Hematopoietic multipotent progenitor cell treated with erythropoietin and hydrocortisone succinate and interleukin-3 and kit ligand, for 6 days (in vitro differentiated cells): ENCODE results near the gene MCF2L2.

Experiments used
- DNase-seq: peaks from one replicate; pipeline ENCODE4 v3.0.0-alpha.2; 2015

MCF2L2 gene

GRCh38 chr3:183287301-183287971 lies 141.0 kb downstream of the MCF2L2 start:
- no peak for DNase-seq

DNA sequence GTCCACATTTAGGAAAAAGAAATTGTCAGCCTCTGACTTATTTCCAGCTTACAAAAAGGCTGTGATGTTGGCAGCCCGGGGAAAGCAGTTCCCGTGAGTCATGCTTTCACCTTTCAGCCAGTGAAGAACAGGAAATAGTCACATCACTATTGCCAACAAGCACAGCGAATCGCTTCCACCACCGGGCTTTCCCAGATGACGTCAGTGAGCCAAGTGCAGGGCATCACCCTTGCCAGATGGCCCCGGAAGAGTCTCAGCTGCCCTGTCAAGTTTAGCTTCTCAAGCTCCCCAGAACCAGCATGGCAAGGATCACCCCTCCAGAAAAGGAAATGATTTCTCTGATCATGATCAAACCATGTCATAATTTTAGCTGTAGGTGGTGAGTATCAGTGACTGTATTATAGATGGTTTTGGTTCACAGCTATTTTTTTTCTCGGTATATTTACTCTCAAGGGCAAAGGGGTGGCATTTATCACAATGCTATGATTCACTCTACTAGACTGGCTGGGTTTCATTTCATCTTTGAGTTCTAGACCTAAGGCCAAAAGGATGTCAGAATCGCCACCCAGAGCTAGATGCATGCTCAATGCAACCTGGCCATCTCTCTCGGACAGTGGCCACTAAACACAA lies 142.5 kb downstream of the MCF2L2 start:
- DNase-seq, result peak; percentile 75

- no peak for DNase-seq
These were observed 143.1 kb downstream of the MCF2L2 start for GRCh38 chr3:183285318-183285717.

DNA sequence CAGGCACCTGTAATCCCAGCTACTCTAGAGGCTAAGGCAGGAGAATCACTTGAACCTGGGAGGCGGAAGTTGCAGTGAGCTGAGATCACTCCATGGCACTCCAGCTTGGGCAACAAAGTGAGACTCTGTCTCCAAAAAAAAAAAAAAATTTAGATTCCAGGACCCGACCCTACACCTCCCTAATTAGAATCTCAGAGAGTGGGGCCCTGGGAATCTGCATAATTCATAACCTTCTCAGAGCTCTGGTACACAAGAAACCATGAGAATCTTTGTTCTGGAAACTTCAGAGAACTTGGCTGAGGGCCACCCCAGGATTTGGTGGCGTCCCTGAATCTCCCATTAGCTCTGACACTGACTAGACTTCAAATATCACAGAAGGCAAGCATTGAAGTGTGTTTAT lies 143.8 kb downstream of the MCF2L2 start:
- no peak for DNase-seq

DNA sequence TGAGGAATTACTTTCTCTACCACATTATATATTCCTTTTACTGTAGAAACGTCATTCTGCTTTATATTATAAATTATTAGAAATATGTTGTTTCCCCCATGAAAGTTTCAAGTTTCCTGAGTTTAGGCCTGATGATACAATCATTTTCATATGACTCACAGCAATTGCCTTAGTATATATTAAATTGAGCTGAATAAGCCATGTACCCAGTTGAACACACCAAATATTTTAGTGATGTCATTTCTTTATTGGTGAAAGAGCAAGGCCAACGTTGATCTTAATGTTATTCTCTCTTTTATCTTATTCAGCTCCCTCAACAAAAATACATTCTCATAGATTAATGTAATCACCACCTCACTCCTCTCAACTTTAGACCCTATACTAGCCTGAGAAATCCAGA lies 144.5 kb downstream of the MCF2L2 start:
- no peak for DNase-seq

DNA sequence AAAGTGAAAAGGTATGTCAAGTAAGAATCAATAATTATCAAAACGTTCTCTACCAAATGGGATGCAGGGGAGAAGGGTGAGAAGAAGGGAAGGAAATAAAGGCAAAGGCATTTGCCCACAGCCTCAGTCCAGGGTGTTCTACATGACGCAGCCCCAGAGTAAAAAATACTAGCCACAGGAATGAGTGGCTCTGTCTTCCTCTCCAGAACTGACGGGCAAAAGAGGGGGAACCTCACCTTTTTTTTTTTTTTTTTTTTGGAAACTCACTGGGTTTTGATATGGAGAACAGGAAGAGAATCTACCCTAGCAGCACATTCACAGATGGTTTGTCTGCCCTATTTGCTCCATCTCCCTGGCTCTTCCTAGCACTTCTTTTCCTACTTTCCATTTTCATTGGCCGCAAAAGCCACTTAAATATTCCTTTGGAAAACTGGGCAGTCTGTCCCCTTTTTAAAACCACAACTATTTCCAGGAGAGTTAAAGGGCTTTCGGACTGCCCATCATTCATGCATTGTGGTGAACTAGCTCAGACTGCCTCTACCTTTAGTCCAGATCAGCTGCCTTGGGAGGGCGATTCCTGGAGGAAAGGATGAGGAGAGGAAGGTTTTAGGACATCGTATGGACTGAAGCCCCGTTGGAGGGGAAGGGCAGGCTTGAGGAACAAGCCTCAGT lies 147.2 kb downstream of the MCF2L2 start:
- DNase-seq, result no peak

GRCh38 chr3:183279371-183279770 lies 149.0 kb downstream of the MCF2L2 start:
- no peak for DNase-seq

DNA sequence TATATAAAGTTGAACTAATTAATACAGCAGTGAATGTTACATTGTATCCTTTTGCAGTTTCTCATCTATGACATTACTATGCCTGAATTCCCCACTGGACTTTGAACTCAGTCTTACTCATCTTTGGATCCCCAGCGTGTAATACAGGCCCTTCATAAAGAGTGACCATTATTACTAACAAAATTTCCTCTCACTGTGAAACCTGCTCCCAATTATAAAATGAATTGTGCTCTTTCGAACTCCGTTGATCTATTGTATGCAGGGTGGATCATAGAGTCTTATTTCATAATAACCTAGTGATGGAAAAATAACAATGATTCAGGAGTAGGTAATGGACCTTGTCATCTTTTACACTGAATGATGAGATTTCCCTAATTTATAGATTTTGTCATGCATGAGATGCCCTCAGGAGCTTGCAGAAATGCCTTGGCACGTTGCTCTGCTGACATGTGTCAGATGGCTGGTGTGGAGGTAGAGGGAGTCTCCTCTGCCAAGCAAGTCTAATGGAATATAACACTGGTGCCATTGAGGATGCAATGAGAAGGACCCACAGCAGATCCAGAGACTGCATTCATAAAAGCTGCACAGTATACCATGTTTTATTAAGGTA lies 149.8 kb downstream of the MCF2L2 start:
- DNase-seq, result no peak

DNA sequence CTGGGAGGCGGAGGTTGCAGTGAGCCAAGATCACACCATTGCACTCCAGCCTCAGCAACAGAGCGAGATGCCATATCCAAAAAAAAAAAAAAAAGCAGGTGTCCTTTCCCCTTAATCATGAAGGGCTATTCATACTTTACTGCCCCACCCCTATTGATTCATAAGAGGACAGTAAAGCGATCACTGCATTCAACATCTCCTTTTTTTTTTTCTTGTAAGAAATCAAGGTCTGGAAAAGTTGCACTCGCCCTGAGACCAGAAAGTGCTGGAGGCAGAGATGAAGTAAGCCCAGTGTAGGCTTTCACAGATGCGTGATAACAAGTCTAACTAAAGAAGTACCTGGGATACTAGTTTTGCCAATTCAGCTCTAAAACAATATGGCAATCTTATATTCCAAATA lies 151.2 kb downstream of the MCF2L2 start:
- no peak for DNase-seq

DNA sequence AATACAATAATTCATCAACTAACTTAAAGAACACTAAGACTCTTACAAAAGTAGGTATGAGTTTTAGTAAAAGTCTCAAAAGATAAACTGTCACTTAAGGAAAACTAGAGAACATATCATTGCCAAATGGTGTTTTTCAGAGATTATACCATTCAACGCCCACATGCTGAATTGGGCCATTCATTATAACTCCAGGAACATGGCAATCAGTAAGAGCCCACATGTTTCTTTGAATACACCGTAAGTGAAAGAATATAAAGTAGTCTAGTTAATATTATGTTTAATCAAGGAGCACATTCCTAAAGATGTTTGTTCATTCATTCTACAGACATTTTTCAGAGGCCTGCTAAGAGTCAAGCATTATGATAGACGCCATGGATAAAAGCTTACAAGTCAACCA lies 152.5 kb downstream of the MCF2L2 start:
- DNase-seq, result peak; percentile 49

DNA sequence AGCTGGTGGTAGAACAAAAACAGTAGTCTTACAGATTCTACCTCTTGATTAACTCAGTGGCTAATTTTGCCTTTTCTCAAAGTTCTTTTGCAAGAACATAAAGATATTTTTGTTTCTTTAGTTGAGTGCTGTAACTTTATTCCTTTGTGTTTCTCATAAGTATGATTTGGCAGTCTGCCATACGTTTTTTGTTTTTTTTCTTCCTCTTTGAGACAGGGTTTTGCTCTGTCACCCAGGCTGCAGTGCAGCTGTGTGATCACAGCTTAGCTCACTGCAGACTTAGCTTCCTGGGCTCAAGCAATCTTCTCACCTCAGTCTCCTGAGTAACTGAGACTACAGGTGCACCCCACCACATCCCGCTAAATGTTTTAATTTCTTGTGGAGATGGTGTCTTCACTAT lies 153.0 kb downstream of the MCF2L2 start:
- peak; percentile 91 for DNase-seq

DNA sequence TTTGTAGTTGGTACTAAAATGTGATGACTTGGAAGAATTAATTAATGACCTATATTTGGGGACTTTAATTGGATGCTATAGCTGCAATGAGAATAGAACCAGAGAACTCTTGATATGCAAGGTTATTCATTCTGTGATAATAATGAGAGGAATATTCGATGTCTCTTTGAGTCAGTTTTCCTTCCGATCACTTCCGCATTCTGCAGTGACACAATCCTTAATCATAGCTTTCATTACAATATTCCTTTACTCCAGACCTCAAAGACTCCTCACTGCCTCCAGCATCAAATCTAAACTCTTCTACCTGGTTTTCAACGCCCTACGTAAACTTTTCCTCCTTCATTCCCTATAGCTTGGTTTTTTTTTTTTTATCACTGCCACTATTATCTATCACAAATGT lies 153.8 kb downstream of the MCF2L2 start:
- no peak for DNase-seq

- DNase-seq, result no peak
These were observed 155.6 kb downstream of the MCF2L2 start for GRCh38 chr3:183272791-183273190.

GRCh38 chr3:183272142-183272541 lies 156.3 kb downstream of the MCF2L2 start:
- DNase-seq, result no peak

GRCh38 chr3:183270344-183270743 lies 158.1 kb downstream of the MCF2L2 start:
- DNase-seq, result no peak

DNA sequence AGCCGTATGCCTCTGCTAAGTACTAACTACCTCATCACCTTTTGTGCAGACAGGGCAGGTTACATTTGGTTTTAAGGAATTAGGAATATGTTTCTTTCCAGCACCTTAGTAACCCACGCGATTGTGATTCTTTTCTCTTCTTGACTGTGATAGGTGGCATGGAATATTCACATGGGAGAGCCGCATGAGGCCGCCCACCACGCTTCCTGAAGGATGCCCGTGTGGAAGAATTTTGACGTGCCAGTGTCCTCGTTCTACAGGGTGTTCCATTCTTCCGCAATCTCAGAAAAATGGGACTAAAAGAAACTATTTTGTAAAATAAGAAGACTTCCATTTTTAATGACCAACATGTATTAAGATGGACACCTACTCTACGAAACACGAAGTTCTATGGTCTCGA lies 159.1 kb downstream of the MCF2L2 start:
- no peak for DNase-seq

- DNase-seq, result no peak
These were observed 160.1 kb downstream of the MCF2L2 start for GRCh38 chr3:183268366-183268765.

GRCh38 chr3:183267140-183267539 lies 161.3 kb downstream of the MCF2L2 start:
- DNase-seq, result no peak

DNA sequence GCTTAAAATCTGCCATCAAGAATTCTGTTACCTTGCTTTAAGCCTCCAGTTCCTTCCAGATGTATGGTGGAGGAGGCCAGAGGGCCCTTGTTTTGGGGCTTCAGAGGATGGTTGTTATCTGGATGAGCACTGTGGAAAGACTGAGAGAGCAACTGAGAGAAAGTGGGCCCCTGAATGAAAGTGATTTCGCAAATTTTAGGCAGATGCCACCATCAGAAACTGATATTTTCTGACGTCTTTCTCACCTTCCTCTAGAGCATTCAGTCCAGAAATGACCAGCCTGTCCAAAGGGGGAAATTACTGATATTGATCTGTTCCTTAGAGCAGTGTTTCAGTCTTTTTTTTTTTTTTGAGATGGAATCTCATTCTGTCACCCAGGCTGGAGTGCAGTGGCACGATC lies 162.0 kb downstream of the MCF2L2 start:
- DNase-seq, result no peak

- DNase-seq, result no peak
These were observed 162.5 kb downstream of the MCF2L2 start for GRCh38 chr3:183265834-183266417.

DNA sequence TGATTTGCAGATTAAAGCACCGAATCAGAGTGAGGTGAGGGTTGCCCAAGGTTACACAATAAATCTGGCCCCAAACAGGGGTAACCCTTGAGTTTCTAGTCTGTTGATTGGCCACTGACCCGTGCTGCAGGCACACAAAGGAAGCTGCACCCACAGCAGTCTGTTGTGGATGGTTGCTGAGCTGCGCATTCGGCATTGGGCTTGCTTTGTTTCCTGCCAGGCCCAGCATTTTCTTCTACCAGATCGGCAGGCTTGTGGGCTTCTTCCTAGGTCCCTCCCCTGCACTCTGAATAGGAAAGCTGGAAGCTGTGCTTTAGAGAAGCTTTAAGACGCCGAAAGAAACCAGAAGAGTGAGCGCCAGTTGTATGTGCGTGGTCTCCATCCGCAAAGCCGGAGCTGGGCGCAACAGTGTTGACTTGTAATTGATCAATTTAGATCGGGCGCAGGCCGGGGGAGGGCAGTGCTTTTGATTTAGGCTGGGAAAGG lies 163.2 kb downstream of the MCF2L2 start:
- peak; percentile 34 for DNase-seq

GRCh38 chr3:183264268-183264667 lies 164.2 kb downstream of the MCF2L2 start:
- no peak for DNase-seq

- no peak for DNase-seq
These were observed 165.5 kb downstream of the MCF2L2 start for GRCh38 chr3:183262875-183263378.
